ENCODE results near the gene RNU7-1.

RNU7-1 gene

DNA sequence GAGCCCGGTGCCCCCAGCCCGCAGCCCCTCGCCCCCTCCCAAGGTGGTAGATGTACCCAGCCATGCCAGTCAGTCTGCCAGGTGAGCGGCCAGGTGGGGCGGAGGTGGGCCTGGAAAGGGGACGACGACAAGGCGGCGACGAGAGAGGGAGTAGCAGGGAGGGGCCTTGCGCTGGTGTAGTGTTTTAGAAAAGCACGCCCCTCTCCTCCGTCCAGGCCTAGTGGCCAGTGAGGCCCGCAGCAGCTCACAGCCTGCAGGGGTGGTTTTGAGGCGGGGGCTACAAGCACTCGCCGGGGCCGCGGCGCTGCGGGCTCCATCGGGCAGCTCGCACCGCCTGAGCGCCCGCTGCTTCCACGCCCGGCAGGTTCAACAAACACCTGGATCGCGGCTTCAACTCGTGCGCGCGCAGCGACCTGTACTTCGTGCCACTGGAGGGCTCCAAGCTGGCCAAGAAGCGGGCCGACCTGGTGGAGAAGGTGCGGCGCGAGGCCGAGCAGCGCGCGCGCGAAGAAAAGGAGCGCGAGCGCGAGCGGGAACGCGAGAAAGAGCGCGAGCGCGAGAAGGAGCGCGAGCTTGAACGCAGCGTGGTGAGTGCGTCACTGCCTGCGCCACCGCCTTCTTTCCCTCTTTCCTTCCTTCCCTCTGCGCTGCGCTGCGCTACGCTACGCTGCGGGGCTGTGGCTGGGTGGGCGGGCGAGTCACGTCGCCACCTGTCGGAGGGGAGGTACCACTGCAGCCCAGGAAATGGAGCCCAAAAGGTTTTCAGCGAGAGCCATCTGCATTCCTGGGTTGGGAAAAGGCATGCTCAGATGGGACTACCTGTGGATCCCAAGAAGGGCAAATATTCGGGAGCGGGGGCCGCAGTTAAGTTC is 5.9 kb upstream of the RNU7-1 start:
- DNase-seq (ENCODE audit: low read depth, low spot score), result peak; percentile 90

- DNase-seq (ENCODE audit: low read depth, low spot score), result no peak
These were observed 5.0 kb upstream of the RNU7-1 start for GRCh38 chr12:6938353-6939190.

DNA sequence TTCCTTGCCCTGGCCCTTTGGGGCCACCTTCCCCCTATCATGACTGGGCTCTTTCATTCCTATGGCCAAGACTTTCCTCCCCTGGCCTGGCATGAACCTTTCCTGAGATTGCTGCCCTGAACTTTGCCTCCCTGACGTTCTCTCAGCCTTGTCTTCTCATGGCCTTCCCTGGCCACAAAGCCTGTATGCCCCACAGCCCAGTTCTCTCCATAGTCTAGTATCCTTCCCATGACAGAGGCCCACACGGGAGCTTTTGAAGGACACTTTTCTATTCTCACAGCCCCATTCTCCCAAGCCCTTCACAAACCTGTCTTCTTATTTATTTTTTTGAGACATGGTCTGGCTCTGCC is 4.5 kb upstream of the RNU7-1 start:
- DNase-seq (ENCODE audit: low read depth, low spot score), result no peak

DNA sequence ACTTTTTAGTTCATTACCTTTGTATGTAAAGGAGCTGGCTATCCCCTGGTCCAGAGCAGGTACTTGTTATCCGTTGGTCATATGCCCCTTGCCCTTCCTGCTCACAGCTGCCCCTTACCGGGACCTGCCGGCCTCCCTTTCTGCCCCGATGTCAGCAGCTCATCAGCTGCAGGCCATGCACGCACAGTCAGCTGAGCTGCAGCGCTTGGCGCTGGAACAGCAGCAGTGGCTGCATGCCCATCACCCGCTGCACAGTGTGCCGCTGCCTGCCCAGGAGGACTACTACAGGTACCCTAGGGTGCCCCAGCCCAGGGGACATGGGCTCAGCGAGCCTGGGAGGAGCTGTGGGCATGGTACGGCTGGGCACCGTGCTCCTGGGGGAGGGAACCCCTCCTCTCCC is 2.3 kb upstream of the RNU7-1 start:
- no peak for DNase-seq (ENCODE audit: low read depth, low spot score)

DNA sequence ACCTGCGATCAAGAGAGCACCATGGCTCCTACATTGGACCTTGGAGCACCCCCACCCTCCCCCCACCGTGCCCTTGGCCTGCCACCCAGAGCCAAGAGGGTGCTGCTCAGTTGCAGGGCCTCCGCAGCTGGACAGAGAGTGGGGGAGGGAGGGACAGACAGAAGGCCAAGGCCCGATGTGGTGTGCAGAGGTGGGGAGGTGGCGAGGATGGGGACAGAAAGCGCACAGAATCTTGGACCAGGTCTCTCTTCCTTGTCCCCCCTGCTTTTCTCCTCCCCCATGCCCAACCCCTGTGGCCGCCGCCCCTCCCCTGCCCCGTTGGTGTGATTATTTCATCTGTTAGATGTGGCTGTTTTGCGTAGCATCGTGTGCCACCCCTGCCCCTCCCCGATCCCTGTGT is 1.8 kb upstream of the RNU7-1 start:
- no peak for DNase-seq (ENCODE audit: low read depth, low spot score)

- no peak for DNase-seq (ENCODE audit: low read depth, low spot score)
These were observed 1.3 kb upstream of the RNU7-1 start for GRCh38 chr12:6942331-6942665.

DNA sequence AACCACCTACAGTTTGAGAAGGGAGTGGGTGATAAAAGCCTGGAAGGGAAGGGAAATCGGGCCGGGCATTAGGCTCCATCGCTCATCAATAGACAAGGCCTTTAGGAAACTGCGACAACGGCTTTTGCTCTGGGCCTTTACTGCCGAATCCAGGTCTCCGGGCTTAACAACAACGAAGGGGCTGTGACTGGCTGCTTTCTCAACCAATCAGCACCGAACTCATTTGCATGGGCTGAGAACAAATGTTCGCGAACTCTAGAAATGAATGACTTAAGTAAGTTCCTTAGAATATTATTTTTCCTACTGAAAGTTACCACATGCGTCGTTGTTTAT is 261 bp upstream of the RNU7-1 start:
- DNase-seq (ENCODE audit: low read depth, low spot score), result peak; percentile 86

- DNase-seq (ENCODE audit: low read depth, low spot score), result peak; percentile 79
These were observed 968 bp downstream of the RNU7-1 start for GRCh38 chr12:6944381-6945186.

GRCh38 chr12:6945613-6946012 is 2.0 kb downstream of the RNU7-1 start:
- no peak for DNase-seq (ENCODE audit: low read depth, low spot score)

DNA sequence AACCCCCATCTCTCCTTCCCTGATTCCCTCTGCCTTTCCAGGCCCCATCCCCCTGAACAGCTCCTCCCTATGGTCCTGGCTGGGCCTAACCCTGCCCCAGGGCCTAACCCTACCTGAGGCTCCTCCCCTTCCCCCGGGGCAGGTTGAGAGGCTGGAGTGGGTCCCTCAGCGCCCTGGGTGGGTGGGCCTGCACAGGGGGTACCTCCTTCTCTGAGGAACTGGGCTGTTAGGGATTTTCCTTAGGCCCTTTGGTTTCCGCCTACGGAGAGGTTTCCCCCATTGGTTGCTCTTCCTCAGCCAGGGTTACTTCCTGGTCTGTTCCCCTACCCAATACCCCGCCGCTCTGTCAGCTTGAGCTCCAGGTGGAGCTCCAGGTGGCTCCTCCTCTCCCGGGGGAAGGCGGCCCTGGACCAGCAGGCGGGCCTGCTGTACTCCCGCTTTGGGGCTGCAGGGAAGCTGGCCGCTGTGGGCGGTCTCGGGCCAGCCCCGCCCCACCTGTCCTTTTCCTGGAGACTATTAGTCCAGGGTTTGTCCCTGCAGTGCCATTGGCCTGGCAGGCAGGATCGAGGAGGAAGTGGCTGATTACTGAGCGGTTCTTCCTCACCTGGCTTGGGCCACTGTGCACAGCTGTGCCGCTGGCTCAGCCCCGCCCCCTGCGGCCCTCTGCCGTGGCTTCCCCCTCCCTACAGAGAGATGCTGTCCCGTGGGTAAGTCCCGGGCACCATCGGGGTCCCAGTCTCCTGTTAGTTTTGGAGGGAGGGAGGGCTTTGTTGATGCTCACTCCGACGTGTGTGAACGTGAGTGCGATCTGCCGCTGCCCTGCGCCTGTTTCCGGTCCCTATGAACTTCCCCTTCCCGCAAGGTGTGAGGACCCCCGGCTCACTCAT is 2.7 kb downstream of the RNU7-1 start:
- no peak for DNase-seq (ENCODE audit: low read depth, low spot score)

DNA sequence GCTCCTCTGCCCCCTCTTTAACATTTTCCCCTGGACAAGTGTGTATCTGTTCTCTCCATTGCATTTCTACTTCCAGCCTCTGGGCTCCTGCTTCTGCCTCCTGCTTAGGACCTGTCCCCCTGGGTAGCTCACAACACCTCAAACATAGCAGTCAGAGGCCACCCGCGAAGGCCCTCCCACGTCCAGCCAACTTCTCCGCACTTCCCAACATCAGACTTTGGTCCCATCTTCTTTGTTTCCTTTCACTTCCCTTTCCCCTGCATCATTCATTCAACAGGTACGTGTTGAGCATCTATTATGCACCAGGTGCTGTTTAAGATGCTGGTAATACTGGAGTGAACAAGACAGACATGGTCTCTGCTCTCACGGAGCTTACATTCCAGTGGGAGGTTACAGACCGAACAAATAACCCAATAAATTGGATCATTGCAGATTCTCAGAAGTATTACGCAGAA is 3.3 kb downstream of the RNU7-1 start:
- DNase-seq (ENCODE audit: low read depth, low spot score), result no peak

DNA sequence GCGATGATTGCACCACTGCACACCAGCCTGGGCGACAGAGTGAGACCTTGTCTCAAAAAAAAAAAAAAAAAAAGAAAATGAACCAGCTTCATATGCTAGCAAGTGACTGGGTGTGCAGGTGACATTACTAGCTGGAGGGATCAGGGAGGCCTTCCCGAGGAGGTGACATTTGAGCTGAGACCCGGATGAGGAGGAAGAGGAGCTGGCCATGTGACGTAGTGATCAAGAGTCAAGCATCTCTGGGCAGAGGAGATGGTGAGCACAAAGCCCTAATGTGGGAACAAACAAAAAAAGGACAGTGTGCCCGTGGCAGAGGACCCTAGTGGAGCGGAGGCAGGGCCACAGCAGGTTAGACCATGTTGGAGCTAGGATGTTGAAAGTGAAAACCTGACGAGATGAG is 4.0 kb downstream of the RNU7-1 start:
- no peak for DNase-seq (ENCODE audit: low read depth, low spot score)

DNA sequence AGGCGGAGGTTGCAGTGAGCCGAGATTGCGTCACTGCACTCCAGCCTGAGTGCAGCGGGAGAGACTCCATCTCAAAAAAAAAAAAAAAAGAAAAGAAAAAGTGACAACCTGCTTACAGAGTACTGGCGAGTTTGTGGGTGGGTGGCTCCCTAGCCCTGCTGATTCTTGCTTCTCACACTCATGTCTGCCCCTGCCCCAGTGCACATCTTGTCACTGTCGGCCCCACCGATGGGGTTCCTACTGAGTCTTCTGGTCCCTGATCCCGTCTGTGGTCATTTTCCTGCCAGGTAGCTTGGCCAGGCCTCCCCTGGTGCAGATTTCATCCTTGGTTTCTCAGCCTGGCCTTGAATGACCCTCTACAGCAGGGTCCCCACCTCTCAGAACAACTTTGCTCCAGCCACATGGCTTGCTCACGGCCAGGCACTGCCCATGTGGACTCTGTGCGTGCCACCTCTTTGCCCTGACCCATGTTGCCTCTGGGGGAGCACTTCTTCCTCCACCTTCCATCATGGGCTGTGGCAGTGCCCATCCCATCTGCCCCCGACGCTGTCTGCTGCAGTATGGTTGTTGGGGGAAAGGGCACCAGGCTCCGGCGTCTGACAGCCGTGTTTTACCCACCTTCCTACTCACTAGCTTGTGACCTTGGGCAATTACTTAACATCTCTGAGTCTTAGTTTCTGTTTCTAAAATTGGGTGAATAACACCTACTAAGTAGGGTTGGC is 5.4 kb downstream of the RNU7-1 start:
- no peak for DNase-seq (ENCODE audit: low read depth, low spot score)

DNA sequence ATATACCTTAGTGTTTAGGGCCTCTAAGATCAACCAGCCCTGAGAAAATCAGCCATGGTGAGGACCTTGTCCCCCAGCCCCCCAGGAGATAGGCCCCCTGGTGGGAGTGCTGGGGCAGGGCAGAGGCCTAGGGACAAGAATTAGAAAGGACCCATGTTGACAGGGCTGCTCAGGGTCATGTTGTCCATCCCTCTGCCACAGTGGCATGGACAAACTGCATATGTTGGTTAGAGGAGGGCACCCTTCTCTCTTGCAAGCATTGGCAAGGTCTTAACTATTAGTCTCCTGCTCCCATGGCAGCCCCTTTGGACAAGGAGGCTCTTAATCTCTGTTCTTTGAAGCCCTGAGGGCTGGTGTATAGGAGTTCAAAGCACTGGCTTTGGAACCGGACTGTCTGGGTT is 6.8 kb downstream of the RNU7-1 start:
- DNase-seq (ENCODE audit: low read depth, low spot score), result no peak

GRCh38 chr12:6950811-6951540 is 7.4 kb downstream of the RNU7-1 start, which contains the start of gene PTPN6:
TSS of gene PTPN6 (plus strand) at chr12:6951356. CDS start at chr12:6951513, 157 bp downstream.
- no peak for DNase-seq (ENCODE audit: low read depth, low spot score)

GRCh38 chr12:6951551-6952120 is 8.0 kb downstream of the RNU7-1 start:
- DNase-seq (ENCODE audit: low read depth, low spot score), result no peak

DNA sequence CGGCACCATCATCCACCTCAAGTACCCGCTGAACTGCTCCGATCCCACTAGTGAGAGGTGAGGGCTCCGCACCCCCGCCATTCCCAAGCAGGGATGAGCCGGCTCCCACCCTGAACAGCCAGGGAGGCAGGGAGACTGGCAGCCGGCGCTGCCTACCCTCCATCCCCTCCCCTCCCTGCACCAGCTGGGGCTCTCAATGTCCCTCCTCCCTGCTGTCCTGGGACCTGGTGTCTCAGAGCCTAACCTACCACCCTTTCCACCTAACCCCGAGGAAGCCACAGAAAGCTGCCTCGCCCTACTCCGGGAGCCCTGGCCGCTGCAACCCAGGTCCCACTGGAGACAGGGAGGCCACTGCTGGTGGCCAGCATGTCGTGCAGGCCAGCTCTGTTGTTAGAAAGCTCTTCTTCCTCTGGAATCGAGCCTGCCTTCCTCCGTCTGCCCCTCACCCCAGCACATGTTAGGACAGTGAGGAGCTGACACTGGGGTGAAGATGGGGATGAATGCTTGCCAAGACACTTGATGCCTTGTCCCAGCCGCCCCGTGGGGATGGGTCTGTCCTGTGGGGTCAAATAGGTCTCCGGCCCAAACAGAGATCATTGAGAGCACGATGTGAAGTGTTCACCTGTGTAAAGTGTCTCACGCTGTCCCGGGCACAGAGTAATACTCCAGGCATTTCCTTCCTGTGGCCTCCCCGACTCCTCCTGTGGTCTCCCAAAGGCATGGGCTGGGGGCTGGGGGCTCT is 8.7 kb downstream of the RNU7-1 start:
- no peak for DNase-seq (ENCODE audit: low read depth, low spot score)

- DNase-seq (ENCODE audit: low read depth, low spot score), result no peak
These were observed 9.3 kb downstream of the RNU7-1 start for GRCh38 chr12:6952863-6953441.

Measured in smooth muscle cell of the brain vasculature (primary cell).